Spinal cord (tissue), 10 donors: ENCODE measurements around the gene SRSF4. TPM values are rescaled to one million over a fixed set of nuclear protein-coding genes. Genes with fewer than 3 reads are reported as not detected.

Experiments
- DNase-seq, 6 donors: peaks; one replicate each; pipeline versions ENCODE4 v3.0.0 to v3.0.0-alpha.2; 2013 to 2015; ENCODE audit warnings: low spot score in 6 of 6, low read depth in 4 of 6
- H3K27ac ChIP-seq: one replicate; pipeline ENCODE4 v1.5.1; 2013; ENCODE audit warnings: low read depth, low read length, control low read depth
- H3K27me3 ChIP-seq: one replicate; pipeline ENCODE4 v1.6.1; 2013; ENCODE audit warnings: low read length; ENCODE audit not compliant: control insufficient read depth, insufficient read depth
- H3K36me3 ChIP-seq: one replicate; pipeline ENCODE4 v1.6.1; 2013; ENCODE audit warnings: low read length; ENCODE audit not compliant: control insufficient read depth, insufficient read depth
- H3K4me1 ChIP-seq: one replicate; pipeline ENCODE4 v1.6.1; 2013; ENCODE audit warnings: low read length; ENCODE audit not compliant: control insufficient read depth, insufficient read depth
- H3K4me3 ChIP-seq: one replicate; pipeline ENCODE4 v1.5.1; 2013; ENCODE audit warnings: low read depth, low read length, control low read depth
- H3K9me3 ChIP-seq: one replicate; pipeline ENCODE4 v1.6.1; 2013; ENCODE audit warnings: low read length; ENCODE audit not compliant: control insufficient read depth, insufficient read depth
- WGBS: methylation state at CpG from one replicate; pipeline ENCODE4 v1.1.5; 2013; ENCODE audit warnings: missing lambda C conversion rate; ENCODE audit not compliant: insufficient coverage; 5-methylcytosine and 5-hydroxymethylcytosine counted together
- polyA plus RNA-seq, 2 donors: library from polyadenylated mRNA; unstranded; fragments of 120-200 nt; gene quantifications; one replicate each; pipeline ENCODE4 v1.2.1, GENCODE V29; 2013; ENCODE audit not compliant: insufficient read length in 2 of 2
- total RNA-seq, 2 donors: library from RNA; depleted of rRNA in 1 of 2; stranded (reverse); fragments of 120-200 nt in 1 of 2; fragments of >200 nt in 1 of 2; gene quantifications; one replicate each; pipeline versions ENCODE4 v1.2.3 to v1.2.4, GENCODE V29; 2013 to 2014
- donor health status: healthy.

Gene SRSF4
- total and polyA plus RNA-seq, 4 donors, result 36.6 to 117 (median 78.7) TPM

DNA sequence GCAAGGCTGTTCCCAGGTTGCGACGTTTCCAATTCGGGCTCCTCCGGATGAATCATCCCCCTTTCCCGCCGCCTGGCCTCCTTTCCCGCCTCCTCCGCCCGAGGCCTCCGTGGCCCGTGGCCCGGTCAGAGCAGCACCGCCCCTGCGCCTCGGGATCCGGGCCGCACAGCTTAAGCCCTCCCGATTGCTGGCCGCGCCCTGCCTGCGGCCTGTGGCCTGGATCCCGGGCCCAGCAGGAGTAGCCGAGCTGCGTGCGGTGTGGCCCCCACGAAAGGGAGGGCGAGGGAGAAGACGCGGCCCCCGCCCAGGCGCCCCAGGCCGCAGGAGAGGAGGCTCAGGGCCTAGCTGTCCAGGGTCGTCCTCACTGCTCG, 59.0 kb downstream of the SRSF4 start:
- 7% methylated on average over 34 of the region's 34 CpGs for WGBS
- peaks cover 36% of the 10 kb centered on the region for H3K27me3 ChIP-seq
- H3K4me3 ChIP-seq, result peak overlapping the region; percentile 58
- H3K9me3 ChIP-seq, result no peaks in the 10 kb centered on the region
- H3K27ac ChIP-seq, result peak overlapping the region; percentile 93
- DNase-seq, result peak in 1 of 6 donors; percentile 56
- H3K4me1 ChIP-seq, result peaks cover 39% of the 10 kb centered on the region
- H3K36me3 ChIP-seq, result no peaks in the 10 kb centered on the region

DNA sequence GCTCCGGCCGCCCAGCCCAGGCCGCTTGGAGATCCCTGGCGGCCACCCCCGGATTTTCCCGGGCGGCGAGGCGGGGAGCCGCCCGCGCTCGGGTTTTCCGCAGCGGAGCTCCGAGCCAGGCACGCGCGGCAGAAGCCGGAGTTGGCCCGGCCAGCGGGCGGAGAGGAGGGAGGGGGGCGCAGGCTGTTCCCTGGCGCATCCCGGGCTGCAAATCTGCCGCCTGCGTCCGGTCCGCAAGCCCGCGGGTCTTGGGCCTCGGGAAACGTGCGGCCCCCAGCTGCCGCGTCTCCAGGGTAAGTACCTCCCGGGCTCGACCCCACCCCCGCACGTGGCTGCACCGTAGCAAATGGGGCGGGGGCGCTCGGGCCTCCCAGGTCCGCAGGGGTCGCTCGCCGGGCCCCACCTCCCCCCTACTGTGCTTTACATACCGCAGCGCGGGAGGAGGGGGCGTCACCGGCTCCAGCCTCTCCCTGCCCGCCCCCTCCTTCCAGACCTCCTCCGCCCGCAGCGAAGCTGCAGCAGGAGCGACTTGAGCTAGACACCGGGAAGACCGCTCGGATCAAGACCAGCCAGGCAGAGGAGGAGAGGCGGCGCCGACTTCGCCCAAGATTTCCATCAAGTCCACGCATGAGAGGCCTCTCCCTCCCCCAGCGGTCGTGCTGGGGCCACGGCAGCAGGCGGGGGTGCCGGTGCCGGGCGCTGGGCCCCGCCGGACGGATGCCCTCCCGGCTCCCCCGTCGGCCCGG, 59.6 kb downstream of the SRSF4 start:
- under 1% methylated on average over 77 of the region's 81 CpGs for WGBS
- Histone ChIP-seq H3K4me3 (peak overlapping the region; percentile 58), H3K36me3 (no peaks in the 10 kb centered on the region), H3K27me3 (peaks cover 36% of the 10 kb centered on the region), H3K9me3 (no peaks in the 10 kb centered on the region), H3K27ac (peak overlapping the region; percentile 47), H3K4me1 (peaks cover 39% of the 10 kb centered on the region)
- peak in 1 of 6 donors; percentile 51 for DNase-seq

DNA sequence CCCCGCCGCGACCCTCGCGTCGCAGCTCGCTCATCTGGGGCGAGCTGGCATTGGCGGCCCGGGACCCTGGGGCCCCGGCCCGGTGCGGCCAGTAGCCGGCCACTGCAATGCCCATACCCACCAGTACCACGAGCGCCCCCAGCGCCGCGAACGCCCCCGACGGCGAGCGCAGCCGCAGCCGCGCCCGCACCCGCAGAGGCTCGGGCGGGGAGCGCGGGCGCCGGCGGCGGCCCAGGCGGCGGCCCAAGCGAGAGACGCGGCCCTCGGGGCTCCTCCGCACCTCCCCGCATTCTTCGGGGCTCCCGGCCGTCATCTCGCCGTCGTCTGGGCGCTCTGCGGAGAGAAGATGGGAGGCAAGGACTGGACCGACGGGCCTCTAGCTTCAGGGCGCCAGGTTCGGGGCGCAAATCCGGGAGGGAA, 60.2 kb downstream of the SRSF4 start:
- Histone ChIP-seq H3K4me1 (peaks cover 39% of the 10 kb centered on the region), H3K9me3 (no peaks in the 10 kb centered on the region), H3K27ac (no peak overlapping the region), H3K27me3 (peaks cover 36% of the 10 kb centered on the region), H3K36me3 (no peaks in the 10 kb centered on the region), H3K4me3 (peak overlapping the region; percentile 58)
- under 1% methylated on average over 59 of the region's 59 CpGs for WGBS
- DNase-seq, result peak in 1 of 6 donors; percentile 38

DNA sequence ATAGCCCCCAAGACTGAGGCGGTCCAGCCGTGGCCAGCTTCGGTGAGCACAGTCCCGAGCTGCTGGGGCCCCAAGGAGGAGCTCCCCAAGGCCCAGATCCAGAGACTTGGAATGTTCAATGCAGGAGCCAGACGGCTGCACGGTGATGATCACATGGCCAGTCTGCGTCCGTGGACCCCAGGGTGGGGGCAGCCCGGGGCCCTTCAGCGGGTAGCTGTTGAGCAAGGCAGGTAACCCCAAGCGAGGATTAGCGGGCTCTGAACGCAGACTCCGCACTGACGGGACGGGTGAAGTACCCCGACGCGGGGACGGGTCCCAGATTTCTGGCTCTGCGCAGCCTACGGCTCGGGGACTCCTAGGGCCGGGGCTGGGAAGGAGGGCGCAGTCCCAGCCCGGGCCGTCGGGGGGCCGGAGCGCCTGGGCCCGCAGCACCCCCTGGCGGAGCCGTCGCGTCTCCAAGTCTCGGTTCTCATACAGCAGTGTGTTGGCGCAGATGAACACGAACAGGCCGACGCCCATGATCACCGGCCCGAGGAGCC, 60.7 kb downstream of the SRSF4 start:
- Histone ChIP-seq H3K27me3 (peaks cover 36% of the 10 kb centered on the region), H3K4me1 (peaks cover 39% of the 10 kb centered on the region), H3K4me3 (no peak overlapping the region), H3K27ac (no peak overlapping the region), H3K36me3 (no peaks in the 10 kb centered on the region), H3K9me3 (no peaks in the 10 kb centered on the region)
- peak in 2 of 6 donors; percentile 42 to 51 for DNase-seq
- 24% methylated on average over 42 of the region's 42 CpGs for WGBS

DNA sequence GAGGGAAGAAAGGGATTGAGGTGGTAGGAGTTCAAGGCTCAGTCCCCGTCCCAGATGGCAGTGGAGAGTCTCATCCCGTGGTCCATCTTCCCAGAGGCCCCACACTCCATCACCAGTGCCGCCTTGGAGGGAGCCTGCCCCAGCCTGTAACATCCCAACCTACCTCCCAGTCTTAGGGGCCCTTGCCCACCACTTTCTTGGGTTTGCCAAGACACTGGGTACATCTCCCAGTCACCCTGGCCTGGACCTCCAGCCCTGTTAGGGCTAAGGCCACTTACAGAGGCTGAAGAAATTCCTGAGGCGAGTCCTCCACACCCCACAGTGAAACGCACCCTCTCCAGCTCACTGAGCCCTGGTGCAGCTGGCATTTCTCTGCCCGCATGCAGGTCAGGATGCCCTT, 61.3 kb downstream of the SRSF4 start:
- no peak overlapping the region for H3K4me3 ChIP-seq
- no peak overlapping the region for H3K27ac ChIP-seq
- H3K27me3 ChIP-seq, result peaks cover 36% of the 10 kb centered on the region
- no peaks in the 10 kb centered on the region for H3K9me3 ChIP-seq
- peaks cover 33% of the 10 kb centered on the region for H3K4me1 ChIP-seq
- 85% methylated on average over 5 of the region's 6 CpGs for WGBS
- H3K36me3 ChIP-seq, result no peaks in the 10 kb centered on the region
- no peak for DNase-seq

DNA sequence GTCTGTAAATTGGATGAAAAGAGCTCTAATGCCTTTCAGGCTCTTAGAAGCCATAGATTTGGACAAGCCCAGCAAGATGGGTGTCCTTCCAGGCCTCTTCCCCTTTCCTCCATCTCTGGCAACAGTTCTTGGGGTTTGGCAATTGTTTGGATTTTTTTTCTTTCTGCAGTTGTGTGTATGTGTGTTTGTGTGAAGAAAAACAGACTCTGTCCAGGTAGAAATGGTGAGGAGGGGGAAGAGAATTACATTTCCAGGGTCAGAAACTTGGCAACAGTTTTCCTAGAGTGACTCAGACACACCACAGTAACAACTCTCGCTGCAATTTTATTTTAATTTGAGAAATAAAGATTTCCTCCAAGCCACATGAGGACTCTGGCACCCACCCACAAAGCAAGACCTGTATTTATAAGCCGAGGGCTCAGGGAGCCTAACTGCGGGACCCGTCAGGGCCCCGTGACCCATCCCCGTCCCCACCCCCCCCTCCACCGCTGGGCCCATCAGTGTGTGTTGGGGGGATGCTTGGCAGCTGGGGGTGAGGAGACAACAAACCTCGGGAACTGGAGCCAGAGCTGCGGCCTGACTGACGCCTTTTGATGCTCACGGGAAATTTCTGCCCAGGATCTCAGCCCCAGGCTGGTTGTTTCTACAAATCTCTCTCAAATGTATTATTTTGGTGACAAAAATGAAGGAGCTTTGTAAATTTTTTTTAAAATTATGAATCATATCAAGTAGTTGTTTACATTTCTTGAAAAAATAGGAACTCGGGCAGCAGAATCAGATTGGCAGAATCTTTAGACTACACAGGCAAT, 62.4 kb downstream of the SRSF4 start:
- no peak overlapping the region for H3K27ac ChIP-seq
- WGBS, result no CpG with 5 or more reads among the region's 12 CpGs
- no peaks in the 10 kb centered on the region for H3K36me3 ChIP-seq
- no peaks in the 10 kb centered on the region for H3K9me3 ChIP-seq
- H3K4me3 ChIP-seq, result no peak overlapping the region
- H3K27me3 ChIP-seq, result peaks cover 31% of the 10 kb centered on the region
- H3K4me1 ChIP-seq, result peaks cover 25% of the 10 kb centered on the region
- DNase-seq, result no peak

DNA sequence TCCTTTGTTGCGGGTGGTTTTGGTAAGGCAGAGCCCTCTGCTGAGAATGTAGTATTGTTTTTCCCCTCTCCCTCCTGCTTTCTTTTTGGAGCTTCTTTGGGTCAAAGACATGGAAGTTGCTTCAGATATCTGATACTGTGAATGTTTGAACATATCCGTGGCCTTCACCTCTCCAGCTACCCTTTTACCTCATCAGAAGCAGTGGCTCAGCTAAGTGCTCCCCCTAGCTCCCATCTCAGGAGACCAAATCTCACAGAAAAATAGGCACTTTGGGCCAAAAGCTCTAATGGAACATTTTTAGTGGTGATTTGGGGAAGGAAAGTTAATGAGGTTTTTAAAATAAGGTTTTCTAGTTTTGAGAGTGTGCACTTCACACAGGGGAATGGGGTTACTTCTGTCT, 64.3 kb downstream of the SRSF4 start:
- no CpG with 5 or more reads among the region's 2 CpGs for WGBS
- Histone ChIP-seq H3K27ac (no peak overlapping the region), H3K9me3 (no peaks in the 10 kb centered on the region)

DNA sequence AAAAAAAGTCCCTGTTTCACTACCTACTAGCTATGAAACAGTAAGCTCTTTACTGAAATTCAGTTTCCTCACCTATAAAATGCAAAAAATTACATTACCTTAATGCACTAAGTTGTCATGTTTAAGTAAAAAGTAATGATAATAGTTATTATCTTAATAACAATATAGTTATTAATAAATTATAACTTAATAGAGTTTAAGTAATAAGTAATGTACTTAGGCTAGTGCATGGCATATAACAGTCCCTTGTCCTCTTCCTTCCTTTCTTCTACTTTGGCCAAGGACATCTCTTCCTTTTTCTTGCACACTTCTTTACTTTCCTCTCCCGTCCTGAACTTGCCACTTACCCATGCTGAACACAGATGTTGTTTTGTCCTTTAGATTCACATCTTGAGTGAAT, 67.0 kb downstream of the SRSF4 start:
- H3K4me1 ChIP-seq, result no peaks in the 10 kb centered on the region
- H3K27me3 ChIP-seq, result no peaks in the 10 kb centered on the region
- peaks cover 5% of the 10 kb centered on the region for H3K36me3 ChIP-seq
- H3K9me3 ChIP-seq, result no peaks in the 10 kb centered on the region
- DNase-seq, result no peak
- 67% methylated on average over 1 of the region's 1 CpG for WGBS
- H3K27ac ChIP-seq, result no peak overlapping the region
- H3K4me3 ChIP-seq, result no peak overlapping the region

More for the DNA sequence above, 64.3 kb downstream of the SRSF4 start:
- H3K36me3 ChIP-seq, result no peaks in the 10 kb centered on the region
- peaks cover 8% of the 10 kb centered on the region for H3K4me1 ChIP-seq
- no peak overlapping the region for H3K4me3 ChIP-seq
- H3K27me3 ChIP-seq, result peaks cover 13% of the 10 kb centered on the region
- DNase-seq, result no peak

DNA sequence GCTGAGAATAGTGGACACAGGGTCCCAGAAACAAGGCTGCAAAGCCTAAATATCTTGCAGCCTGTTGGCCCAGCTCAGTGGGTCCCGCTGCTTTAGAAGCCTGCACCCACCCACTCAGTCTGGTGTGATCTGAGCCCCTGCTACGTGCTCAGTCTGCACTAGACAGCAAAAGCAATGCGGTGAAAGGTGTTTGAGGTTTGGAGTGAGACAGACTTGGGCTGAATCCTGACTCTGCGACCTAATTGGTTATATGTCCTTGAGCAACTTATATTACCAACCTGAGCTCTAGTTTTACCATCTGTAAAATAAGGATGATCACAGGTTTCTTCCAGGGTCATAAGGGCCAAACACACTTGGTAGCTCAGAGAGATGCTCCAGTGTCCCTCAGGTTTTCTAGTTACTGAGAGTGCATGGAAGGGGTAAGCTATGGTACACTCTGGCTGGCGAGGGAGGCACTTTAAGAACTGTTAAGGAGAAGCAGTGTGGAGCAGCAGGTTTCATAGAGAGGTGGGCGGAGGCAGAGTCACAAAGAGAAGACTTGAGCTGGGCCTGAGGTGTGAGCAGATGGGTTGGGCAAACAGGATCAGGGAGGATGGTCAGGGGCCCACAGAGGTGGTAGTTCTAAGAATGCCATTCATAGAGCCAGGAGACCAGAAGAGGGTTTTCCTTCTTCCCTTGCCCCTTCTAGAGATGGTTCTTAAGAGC, 68.1 kb downstream of the SRSF4 start:
- no peak for DNase-seq
- Histone ChIP-seq H3K9me3 (no peaks in the 10 kb centered on the region), H3K27me3 (no peaks in the 10 kb centered on the region), H3K4me1 (no peaks in the 10 kb centered on the region), H3K36me3 (peaks cover 10% of the 10 kb centered on the region), H3K4me3 (no peak overlapping the region), H3K27ac (no peak overlapping the region)
- WGBS, result 88% methylated on average over 2 of the region's 6 CpGs
